Esophagus mucosa (tissue), 1 donor: ENCODE results near the gene SAXO1. TPM values are rescaled to one million over a fixed set of nuclear protein-coding genes. Genes with fewer than 3 reads are reported as not detected.
"Not testable (repeated sequence)": the region's sequence is repeated elsewhere in the genome, so short reads cannot be mapped to it uniquely, and the experiment has no call there.

Experiments
- ATAC-seq: fragments of 200-7000 bp; cut with Tn5 transposase; one replicate; pipeline ENCODE4 v1.9.1; 2020
- total RNA-seq: library from RNA; stranded (reverse); gene quantifications from one replicate; pipeline ENCODE4 v1.2.4, GENCODE V29; 2023
- donor health status: DM: yes; HTN: yes; CAD: no.

The SAXO1 gene
- total RNA-seq, 1 donor from 2014 or later, result not detected

DNA sequence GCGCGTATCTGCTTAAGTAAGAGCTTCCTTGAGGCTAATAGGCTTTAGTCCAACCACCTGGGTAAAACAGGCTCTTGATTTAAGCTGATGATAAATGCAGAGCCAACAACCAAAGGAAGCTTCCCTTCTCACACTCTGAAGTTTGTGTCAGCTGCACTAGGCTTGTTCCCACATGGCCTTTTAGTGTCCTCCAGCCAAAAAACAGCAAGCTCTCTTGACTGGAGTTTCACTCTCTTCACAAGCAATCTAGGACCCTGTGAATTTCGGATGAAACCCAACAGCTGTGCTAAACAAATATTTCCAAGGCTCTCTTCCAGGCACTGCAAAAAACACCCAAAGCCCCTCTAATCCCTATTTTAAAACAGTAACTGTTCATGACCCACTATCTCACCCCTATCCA, 63.9 kb downstream of the SAXO1 start:
- peak; percentile 64 for ATAC-seq

DNA sequence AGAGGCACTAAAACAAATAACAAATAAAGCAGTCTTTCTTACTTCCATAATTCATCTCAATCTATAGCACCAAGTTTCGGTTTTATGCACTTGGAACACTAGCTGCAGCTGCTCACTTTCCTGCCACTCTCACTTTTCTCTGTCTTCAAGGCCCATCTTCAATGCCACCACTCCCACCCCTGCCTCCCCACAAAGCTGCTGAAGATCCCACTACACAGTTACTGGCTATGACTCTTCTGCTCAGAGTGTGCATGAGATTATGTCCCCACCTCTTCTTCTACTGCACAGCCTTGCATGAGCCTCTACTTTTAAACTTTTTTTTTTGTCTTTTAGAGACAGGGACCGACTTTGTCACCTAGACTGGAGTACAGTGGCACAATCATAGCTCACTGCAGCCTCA, 77.4 kb downstream of the SAXO1 start:
- no peak for ATAC-seq

DNA sequence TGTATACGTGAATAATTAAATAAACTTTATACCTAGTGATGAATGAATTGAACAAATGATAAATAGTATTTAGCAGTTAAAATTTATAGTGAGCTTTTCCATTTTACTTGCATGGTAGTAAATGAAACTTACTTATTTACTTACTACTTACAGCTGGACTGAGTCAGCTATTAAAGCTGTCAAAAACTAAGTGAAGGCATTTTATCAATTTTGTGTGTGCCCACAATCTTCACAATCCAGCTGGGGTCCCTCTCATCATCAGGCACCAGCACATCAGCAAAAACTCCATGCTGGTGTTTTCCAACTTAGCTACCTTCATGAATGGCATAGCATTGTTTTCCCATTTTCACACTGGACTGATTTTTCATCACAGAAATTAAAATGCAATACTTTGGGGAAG, 81.1 kb downstream of the SAXO1 start:
- ATAC-seq, result no peak

DNA sequence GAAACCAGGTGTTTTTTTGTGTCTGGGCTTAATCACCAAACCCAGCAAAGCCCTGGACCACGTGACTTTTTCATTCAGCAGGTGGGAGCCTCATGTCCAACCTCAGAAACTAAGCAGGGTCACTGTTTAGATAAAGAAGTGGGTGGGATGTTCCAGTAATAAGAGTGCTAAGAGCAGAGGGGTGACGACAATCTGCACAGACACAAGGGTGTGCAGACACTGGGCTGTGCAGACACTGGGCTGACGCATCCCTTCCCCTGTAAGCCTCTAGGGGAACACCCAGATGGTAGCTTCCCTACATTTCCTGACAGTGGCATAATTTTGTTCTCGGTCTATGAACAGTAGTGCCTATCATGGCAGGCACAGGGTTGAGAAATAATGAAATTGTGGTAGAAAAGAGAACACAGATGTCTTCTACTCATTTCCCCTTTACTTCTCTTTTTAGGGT, 85.1 kb downstream of the SAXO1 start:
- no peak for ATAC-seq

- no peak for ATAC-seq
Measured at GRCh38 chr9:18942801-18943200, 90.2 kb downstream of the SAXO1 start.

GRCh38 chr9:18941060-18941740, 91.8 kb downstream of the SAXO1 start:
- no peak for ATAC-seq

DNA sequence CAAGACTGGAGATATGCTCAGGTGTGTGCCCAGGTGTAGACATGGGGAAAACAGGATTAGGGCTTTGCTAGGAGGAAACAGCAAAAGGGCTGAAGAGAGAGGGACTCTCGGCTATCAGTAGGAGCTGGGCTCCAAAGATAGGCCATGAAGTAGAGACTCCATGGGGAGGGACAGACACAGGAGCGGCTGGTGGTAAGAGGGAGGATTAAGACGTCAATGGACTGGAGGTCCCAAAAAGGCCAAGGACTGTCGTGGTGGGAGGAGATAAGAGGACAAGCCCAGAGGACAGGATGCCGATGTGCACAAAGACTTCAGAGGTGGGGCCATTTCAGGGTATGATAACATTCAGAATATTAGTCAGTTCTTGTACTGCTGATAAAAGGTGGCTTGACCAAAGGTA, 93.1 kb downstream of the SAXO1 start:
- ATAC-seq, result no peak

GRCh38 chr9:18936094-18936871, 96.7 kb downstream of the SAXO1 start:
- no peak for ATAC-seq

DNA sequence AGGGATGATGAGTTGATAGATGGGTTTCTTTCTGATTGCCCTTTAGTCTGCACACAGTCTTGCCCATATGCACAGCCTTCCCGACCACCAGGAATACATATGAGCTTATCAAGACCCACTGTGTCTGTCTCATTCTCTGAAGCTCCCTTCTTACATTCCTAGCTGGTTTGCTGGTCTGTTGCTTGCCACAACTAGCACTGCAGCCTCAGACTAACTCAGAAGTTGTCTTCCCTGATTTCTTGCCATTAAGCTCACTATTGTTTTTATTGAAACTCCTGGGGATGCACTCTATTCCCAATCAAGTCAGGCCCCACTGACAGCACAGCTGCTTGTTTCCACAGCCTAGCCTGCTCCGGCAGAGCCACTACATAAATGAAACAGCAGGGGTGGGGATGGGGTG, 97.5 kb downstream of the SAXO1 start:
- ATAC-seq, result no peak

- ATAC-seq, result not testable (repeated sequence)
Measured at GRCh38 chr9:18930611-18931010, 102.4 kb downstream of the SAXO1 start.

GRCh38 chr9:18928711-18929110, 104.3 kb downstream of the SAXO1 start:
- ATAC-seq, result no peak

DNA sequence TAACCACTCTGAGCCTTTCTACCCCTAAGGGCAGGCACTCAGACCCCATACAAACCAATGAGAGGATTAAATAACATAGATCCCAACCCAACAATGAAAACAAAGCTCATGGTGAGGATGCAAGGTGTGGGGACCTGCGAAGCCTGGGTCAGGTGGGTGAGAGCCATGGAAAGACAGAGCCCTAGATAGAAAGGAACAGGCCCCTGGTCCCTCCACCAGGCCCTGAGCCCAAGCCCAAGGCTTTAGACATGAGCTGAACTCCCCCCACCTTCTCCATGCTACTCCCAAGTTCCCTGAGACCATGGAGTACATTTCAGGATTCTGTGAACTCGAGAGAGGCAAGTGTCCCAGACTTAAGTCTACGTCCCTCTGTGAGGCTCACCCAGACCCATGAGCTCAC, 106.5 kb downstream of the SAXO1 start:
- no peak for ATAC-seq

DNA sequence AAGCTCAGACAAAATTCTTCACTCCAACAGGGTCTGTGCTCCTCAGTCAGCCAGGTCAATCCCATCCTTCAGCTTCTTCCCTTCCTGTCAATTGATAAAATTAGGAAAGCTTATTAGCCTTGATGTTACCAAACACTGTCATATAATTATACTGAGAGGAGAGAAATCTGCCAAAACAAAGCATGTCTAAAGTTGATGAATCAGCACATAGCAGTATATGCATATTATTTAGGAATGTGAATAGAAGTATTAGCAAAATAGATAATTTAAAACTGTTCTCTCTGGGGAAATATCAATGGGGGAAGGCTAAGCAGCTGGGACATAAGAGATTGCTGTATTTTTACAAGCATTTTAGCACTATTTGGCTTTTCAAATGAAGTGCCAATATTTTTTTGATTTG, 107.1 kb downstream of the SAXO1 start:
- ATAC-seq, result no peak

DNA sequence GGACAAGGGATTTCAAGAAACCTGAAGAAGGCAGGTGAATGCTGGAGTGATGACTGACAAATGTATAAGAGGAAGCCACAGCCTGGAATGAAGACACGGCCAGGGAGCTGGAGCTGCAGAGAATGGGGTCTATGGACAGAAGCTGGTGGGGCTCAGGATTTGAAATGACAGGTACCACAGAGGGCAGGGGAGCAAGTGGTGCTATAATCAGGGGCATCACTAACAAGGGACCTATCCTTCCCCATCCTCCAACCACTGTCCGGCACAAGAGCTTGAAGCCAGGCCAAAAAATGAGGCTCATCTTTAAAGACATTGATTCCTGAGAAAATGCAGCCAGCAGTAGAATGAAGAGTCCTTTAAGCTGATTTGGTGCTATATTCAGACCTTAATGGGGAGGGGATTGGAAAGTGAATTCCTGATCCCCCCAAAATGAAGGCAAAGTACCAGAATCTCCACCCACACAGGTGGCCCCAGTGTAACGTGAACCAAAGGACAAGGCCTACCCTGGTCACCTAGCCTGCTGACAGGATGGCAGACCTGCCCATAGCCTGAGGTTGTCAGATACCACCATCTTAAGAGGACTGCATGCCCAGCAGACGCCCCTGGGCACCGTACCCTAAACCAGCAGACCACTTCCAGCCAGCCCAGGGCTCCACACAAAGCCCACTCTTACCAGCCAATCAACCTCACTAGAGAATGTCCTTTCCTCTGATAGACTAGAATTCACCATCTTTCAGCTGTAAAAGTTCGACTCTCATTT, 109.2 kb downstream of the SAXO1 start:
- ATAC-seq, result no peak

- no peak for ATAC-seq
Measured at GRCh38 chr9:18923167-18923566, 109.8 kb downstream of the SAXO1 start.

DNA sequence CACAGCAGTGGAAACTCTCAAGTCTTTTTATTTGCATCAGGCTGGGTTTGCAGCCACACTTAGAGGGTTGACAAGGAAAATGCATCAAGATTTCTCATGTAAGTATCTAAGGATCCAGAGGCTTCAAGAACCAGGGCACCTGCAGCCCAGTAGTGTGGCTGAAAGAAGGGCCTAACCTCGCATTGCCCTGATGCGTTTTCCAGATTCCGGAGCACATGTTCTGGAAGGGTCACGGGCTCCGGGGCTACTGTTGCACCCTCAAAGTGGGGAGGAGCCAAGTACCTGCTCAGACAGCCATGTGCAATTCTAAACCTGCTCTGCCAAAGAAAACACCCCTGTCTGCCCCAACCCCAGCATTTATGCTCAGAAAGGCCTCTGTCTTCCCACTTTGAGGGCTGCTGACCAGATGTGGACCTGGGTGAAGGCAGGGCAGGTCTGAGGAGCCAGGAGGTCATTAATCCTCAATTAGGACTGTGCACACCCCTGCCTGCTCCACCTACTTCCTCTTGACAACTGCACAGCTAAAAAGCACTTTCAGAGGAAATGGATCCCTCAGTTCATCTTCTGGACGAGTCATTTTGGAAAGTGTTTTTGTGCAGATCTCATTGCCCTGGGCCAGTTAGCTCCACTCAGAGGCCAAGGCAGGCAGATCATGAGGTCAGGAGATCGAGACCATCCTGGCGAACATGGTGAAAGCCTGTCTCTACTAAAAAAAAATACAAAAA, 110.7 kb downstream of the SAXO1 start:
- no peak for ATAC-seq

DNA sequence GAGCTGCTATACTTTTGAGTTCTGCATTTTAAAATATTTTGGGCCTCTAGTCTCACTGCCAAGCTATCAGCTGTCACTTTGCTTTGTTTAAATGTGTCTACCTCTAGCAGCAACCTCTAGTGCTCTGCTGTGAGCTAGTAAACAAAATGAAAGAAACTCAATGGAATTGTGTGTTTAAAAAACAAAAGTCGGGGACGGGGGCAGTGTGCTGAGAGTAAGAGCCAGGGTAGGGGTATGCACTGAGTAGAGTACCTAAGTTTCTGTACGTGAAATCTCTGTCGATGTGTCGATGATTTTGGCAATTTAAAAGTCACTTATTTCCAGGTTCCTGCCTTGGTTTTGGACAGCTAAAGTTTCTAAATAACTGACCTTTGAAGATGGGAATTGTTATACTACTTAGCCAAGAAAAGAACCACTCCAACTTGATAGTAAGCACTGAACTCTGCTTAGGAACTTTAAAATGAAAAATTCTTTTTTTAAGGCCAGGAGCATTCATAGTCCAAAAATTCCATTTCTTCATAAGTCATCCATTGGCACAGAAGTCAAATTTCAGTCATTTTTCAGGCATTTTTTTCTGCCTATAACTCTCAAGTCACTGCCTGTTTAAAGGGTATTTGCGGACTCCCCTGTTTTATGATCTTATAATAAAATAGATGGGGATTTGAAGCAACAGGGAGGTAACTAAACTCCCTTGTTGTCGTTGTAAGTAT, 111.5 kb downstream of the SAXO1 start:
- ATAC-seq, result no peak

- peak; percentile 20 for ATAC-seq
Measured at GRCh38 chr9:18920141-18921084, 112.6 kb downstream of the SAXO1 start.

DNA sequence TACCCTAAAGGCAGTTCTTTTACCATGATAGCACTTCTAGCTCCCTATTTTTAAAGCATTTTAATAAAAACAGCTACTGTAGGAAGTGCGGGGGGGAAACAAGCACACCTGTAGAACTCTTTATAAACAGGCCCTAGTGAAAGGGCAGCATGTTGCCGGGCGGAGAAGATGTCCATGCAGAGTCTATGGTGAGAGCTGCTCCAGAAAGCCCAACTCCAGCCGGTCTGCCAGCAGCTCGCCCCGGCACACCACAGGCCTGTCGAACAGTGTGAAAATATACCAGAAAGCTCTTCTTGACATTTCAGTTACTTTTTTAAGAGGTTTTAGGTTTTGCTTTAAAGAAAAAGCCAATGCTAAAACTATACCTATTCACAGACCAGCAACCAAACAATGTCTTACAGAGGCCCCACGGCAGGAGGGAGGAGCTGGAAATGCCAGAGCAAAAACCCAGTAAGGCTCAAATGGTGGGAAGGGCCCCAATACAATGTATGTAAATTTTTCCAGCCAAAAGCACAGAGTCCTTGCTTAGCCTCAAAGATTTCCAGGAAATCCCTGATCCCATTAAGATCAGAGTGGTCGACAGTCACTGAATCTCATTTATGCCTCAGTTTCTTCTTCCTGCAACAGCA, 121.2 kb downstream of the SAXO1 start:
- ATAC-seq, result no peak

GRCh38 chr9:18910916-18911315, 122.1 kb downstream of the SAXO1 start:
- no peak for ATAC-seq
